Occipital lobe (tissue), 2 donors: Measurements from ENCODE around the gene SNX25. TPM values are rescaled to one million over a fixed set of nuclear protein-coding genes. Genes with fewer than 3 reads are reported as not detected.
"Not testable (repeated sequence)": the region's sequence is repeated elsewhere in the genome, so short reads cannot be mapped to it uniquely, and the experiment has no call there.

Experiments used
- DNase-seq: peaks from one replicate; lab custom pipeline; 2025; lab: John Stamatoyannopoulos, UW
- total RNA-seq: library from RNA; depleted of rRNA; stranded (reverse); fragments of >200 nt; gene quantifications from one replicate; pipeline ENCODE4 v1.2.3, GENCODE V29; 2014

Gene SNX25
- total RNA-seq, 1 donor from 2014 or later, result 50.4 TPM

- DNase-seq, result no peak
Observed at GRCh38 chr4:185304541-185304940, 95.1 kb downstream of the SNX25 start.

GRCh38 chr4:185304944-185305690 is 95.7 kb downstream of the SNX25 start:
- peak; percentile 6 for DNase-seq

- no peak for DNase-seq
Observed at GRCh38 chr4:185305979-185306442, 96.6 kb downstream of the SNX25 start.

- DNase-seq, result no peak
Observed at GRCh38 chr4:185307136-185307950, 97.9 kb downstream of the SNX25 start.

- no peak for DNase-seq
Observed at GRCh38 chr4:185309770-185310169, 100.4 kb downstream of the SNX25 start.

GRCh38 chr4:185311113-185311888 is 101.9 kb downstream of the SNX25 start:
- no peak for DNase-seq

- DNase-seq, result no peak
Observed at GRCh38 chr4:185312699-185313098, 103.3 kb downstream of the SNX25 start.

- not testable (repeated sequence) for DNase-seq
Observed at GRCh38 chr4:185317462-185317861, 108.1 kb downstream of the SNX25 start.

GRCh38 chr4:185317880-185318279 is 108.5 kb downstream of the SNX25 start:
- DNase-seq, result no peak

- DNase-seq, result no peak
Observed at GRCh38 chr4:185318679-185319078, 109.3 kb downstream of the SNX25 start.

- DNase-seq, result no peak
Observed at GRCh38 chr4:185322803-185323202, 113.4 kb downstream of the SNX25 start.

- no peak for DNase-seq
Observed at GRCh38 chr4:185323606-185324005, 114.2 kb downstream of the SNX25 start.

- not testable (repeated sequence) for DNase-seq
Observed at GRCh38 chr4:185324361-185324760, 115.0 kb downstream of the SNX25 start.

GRCh38 chr4:185325721-185326120 is 116.3 kb downstream of the SNX25 start:
- not testable (repeated sequence) for DNase-seq

GRCh38 chr4:185328586-185328985 is 119.2 kb downstream of the SNX25 start:
- DNase-seq, result no peak

- DNase-seq, result not testable (repeated sequence)
Observed at GRCh38 chr4:185329879-185330510, 120.6 kb downstream of the SNX25 start.

GRCh38 chr4:185332575-185333464 is 123.4 kb downstream of the SNX25 start:
- no peak for DNase-seq

GRCh38 chr4:185334326-185334725 is 124.9 kb downstream of the SNX25 start:
- no peak for DNase-seq

GRCh38 chr4:185335579-185335978 is 126.2 kb downstream of the SNX25 start:
- DNase-seq, result no peak

- no peak for DNase-seq
Observed at GRCh38 chr4:185339941-185340340, 130.5 kb downstream of the SNX25 start.
